Endometrial microvascular endothelial cells (primary cell): Measurements from ENCODE around the gene LARP1. TPM values are rescaled to one million over a fixed set of nuclear protein-coding genes. Genes with fewer than 3 reads are reported as not detected.
"Not testable (repeated sequence)": the region's sequence is repeated elsewhere in the genome, so short reads cannot be mapped to it uniquely, and the experiment has no call there.

Experiments used
- in situ Hi-C: cut with HindIII; loops from 2 replicates; pipeline ENCODE4 v1.10.0; 2017; ENCODE audit warnings: low sequenced_read_pairs, low pct_unique_long_range_greater_than_20kb; ENCODE audit errors: inconsistent ontology term
- total RNA-seq: library from RNA; depleted of rRNA; stranded (reverse); fragments of >200 nt; gene quantifications from one replicate; pipeline ENCODE4 v1.2.3, GENCODE V29; 2015; ENCODE audit errors: inconsistent ontology term

Gene LARP1
- total RNA-seq, 1 donor from 2014 or later, result 106 TPM

DNA sequence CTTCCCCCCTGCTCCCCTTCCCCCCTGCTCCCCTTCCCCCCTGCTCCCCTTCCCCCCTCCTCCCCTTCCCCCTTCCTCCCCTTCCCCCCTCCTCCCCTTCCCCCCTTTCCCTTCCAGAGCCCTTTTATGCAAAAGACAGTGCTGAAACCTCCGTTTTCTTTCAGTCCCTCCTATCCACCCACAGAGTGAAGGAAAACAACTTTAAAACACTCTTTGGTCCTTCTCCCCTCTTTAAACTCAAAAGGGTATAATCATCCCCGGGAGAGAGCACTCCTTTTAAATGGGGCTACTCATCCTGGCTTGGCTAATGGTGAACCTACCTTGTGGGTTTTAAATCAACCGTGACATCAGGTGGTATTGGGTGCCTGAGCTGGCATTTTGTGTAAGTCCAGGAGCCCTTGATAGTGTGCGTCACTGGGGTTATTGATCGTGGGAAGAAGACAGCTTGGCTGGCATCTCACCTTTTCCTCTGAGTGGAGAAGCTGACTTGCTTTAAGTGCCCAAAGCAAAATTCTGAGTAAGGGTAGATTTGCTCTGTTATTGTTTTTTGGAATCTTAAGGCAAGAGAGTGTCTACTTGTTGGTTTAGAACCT, 2.7 kb downstream of the LARP1 start:
- in situ Hi-C loops, result no loop called here

DNA sequence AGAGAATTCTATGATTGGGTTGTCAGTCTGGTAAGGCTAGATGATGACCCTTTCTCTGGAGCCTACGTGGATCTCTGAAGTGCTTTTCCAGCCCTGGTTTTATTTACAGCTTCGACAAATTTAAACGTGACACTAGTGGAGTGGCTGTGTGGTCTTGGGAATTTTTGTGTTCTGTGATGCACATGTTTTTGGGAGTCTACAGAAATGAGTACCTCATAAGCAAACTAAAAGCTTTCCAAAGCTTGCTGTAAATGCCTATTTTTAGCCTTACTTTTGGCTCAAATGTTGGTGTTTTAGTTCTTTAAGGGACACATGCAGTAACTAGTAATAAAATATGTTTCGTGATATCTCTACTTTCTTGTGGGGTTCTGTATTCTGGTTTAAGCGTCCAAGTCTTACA, 3.3 kb downstream of the LARP1 start:
- in situ Hi-C loops, result no loop called here

DNA sequence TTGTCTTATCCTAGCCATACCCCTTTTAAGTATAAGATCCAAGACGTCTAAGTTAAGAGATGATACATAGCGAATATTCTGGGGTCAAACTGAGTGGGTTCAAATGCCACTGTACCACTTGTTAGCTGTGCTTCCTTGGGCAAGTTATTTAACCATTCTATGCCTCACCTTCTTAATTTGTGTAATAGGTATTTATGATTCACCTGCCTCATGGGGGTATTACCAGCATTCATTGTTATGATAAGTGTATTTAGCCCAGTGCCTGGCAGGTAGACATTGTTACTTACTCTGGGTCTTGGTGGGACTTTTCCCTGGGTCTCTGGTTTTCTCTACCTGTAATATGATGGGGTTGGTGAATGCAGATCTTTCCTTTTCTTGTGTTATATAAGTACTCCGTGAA, 3.8 kb downstream of the LARP1 start:
- in situ Hi-C loops, result no loop called here

DNA sequence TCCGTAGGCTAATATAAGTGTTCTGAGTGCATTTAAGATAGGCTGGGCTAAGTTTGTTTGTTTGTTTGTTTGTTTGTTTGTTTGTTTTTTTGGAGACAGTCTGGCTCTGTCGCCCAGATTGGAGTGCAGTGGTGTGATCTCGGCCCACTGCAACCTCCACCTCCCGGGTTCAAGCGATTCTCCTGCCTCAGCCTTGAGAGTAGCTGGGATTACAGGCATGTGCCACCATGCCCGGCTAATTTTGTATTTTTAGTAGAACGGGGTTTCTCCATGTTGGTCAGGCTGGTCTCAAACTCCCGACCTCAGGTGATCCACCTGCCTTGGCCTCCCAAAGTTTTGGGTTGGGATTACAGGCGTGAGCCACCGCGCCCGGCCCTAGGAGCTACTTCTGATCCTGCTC, 4.7 kb downstream of the LARP1 start:
- in situ Hi-C loops, result not testable (repeated sequence)

DNA sequence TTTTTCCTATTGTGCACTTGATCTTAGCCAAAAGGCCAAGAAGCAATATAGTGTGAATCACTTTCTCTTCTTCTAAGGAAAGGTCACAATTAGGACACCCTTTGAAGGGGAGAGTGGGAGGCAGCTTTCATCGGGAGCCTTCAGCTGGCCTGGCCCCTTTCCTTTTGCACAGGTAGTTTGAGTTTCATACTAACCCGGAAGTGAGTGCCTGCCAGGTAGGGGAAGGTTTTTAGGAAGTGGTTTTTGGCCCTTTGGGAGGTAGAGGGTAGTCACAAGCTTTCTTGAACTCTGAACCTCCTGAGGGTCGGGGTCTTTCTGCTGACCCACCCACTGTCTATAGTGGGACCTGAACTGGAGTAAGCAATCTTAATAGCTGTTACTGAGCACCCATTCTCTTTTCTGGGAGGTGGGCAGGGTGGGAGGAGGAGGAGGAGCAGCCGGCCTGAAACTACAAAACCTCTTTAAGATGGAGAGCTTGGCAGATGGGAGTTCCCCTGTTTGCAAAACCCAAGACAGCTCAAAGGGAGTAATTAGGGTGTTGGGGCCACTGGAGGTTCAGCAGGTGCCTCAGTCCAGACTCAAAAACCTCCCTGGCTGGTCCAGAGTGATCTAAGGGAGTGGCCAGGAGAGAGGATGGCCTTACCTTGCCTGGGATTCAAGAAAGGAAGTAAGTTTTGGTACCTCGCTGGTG, 6.0 kb downstream of the LARP1 start:
- in situ Hi-C loops, result no loop called here

DNA sequence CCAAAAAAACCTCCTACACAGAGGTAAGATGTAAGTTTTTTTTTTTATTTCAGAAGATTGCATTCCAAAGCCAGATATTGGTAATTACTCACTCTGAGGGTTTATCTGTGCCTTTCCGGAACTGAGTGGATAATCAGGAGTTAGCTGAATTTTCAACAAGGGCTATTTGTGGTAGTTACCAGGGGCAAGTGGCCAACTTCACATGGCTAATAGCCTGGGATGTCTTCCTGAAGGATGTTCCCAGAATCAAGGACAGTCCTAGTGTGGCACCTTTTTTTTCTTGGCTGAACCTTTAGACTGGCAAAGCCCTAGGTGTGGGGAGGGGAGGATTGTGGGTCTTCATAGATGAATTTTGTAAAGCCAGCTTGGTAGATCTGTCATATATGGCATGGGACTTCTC, 7.1 kb downstream of the LARP1 start:
- in situ Hi-C loops, result no loop called here

DNA sequence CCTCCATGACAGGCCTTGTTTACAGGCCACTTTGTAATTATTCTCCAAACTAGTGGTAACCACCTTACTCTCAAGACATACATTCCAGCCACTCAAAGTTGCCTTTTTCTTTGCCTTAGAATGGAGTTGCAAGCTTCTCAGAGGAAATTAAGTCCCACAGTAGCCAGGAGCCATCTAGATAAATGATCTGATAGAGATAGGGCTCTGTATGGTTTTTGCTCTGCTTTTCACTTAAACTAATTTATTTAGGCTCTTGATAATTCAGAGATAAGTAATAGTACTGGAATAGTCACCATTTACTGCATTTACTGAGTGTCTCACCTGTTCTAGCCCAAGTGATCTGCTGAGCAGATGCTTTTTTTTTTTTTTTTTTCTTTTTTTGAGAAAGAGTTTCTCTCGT, 7.5 kb downstream of the LARP1 start:
- in situ Hi-C loops, result no loop called here

DNA sequence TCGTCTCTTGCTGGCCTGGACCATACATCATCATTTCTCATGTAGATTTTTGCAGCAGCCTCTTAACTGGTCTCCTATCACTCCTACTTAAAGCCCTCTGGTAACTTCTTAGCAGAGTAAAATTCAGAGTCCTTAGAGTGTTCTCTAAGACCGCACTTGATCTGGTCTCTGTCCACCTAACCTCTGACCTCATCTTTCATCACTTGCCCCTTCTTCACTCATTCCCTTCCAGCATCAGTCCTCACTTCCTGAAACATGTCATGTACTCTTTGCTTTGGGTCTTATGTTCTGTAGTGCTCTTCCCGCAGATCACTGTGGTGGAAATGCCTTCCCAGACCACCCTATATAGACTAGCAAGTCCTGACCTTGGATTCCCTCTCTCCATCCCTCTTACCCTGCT, 9.8 kb downstream of the LARP1 start:
- in situ Hi-C loops, result no loop called here

DNA sequence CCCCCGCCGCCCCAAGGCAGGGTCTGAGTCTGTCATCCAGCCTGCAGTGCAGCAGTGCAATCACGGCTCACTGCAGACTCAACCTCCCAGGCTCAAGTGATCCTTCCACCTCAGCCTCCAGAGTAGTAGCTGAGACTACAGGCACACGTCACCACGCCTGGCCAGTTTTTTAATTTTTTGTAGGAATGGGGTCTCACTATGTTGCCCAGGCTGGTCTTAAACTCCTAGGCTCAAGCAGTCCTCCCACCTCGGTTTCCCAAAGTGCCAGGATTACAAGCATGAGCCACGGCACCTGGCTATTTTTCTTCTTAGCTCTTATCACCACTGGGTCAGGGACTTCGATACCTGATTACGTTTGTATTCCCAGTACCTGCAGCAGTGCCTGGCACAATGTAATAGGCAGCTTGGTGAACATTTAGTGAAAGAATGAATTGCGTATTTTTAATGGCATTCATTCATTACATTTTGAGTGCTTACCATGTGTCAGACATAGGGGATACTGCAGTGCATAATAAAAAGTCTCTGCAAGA, 10.3 kb downstream of the LARP1 start:
- in situ Hi-C loops, result no loop called here

DNA sequence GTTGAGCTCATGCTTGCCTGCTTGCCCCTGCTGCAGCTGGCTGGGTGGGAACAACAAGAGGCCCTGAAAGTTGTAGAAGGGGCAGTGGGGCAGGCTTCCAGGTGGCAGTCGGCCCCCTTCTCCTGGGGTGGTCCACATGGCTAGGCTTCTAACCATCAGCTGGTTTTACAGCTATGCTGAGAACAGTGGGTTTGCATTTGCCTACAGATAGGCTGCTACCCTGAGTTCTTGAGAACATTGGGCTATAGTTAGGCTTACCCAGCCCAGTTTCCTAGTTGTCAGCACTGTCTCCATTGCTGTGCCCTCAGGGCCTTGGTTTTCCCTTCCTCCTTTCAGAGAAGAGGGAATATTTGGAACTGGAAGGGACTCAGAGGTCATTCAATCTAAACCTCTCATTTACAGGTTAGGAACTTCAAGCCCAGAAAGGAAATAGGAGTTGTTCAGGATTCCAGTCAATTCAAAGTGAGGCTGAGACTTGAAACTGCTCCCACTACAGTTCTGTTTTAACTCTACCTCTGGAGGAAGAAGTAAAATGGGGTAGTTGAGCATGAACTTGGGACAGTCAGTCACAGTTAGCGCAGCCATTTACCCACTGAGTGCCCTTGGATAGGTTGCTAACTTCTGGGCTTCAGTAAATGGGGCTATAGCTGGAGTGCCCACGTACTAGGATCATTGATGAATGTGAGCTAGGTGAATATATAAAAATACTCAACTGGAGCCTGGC, 11.5 kb downstream of the LARP1 start:
- in situ Hi-C loops, result no loop called here

DNA sequence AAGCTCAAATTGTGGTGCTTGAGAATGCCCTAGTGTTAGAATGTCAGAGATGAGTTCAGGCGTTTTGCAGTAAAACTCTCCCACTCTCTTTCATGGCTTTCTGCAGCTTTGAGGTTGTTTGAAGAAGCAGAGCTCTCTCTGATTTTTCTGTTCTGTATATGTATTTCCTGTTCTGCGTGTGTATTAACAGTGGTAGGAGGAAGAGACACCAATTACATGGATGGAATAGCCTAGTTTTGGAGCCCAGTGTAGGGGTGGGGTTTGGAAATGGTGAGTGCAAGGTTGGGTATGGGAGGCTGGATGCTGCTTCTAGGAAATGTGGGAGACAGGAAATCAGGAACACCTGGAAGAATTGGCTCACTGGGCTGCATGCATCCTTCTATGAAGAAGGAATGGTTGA, 12.4 kb downstream of the LARP1 start:
- in situ Hi-C loops, result no loop called here

DNA sequence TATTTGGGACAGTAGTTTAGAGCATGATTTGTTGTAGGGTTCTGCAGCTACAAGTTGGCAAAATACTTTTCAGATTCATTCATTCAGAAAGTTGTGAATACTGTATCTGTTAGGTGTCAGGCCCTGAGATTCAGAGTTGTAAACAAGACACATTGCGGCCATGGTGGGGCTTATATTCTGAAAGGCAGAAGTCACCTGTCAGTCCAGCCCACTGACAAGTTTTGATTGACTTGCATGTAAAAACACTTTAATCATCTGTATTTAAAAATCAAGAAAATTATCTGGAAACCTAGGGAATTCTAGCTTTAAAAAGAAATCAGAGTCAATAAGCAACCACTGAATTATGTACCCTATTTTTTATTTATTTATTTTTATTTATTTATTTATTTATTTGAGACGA, 13.0 kb downstream of the LARP1 start:
- in situ Hi-C loops, result no loop called here

DNA sequence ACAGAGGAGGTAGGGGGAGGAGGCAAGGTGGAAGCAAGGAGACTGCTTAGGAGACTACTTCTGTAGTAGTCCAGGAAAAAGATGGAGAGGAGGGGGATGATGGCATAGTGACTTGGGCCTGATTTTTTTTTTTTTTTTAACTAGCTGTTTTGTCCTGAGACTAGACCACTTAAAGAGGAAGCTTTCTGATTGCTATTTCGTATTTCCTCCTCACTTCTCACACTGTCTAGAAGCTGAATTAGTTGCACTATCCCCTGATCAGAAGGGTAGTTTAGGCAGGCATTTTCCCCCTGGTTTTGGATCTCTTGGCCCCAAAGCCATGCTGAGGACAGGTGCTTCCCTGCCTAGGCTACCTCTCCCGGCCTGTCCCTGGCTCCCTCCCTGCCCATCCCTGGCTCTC, 14.9 kb downstream of the LARP1 start:
- in situ Hi-C loops, result no loop called here

DNA sequence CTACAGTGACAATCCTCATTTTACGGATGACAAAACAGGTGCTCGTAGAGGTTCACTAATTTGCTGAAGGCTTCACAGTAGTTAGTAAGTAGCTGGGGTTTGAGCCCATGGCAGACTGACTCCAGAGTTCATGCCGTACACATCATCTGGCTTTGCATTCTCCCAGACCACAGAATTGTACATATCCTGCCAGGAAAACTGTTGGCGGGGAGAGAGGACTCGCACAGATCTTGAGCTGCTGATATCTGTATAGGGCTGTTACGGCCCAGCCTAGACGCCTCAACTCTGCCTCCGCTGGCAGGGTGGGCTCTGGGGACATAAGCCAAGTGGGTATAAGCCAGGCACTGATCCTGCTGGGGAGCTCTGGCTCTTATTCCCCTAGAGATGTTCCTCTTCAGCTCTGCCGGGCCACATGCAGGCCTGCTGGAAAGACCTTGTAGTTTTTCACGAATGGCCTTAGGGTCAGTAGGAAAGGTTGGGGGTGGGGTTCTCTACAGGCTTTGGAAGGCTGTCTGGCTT, 16.3 kb downstream of the LARP1 start:
- in situ Hi-C loops, result no loop called here

DNA sequence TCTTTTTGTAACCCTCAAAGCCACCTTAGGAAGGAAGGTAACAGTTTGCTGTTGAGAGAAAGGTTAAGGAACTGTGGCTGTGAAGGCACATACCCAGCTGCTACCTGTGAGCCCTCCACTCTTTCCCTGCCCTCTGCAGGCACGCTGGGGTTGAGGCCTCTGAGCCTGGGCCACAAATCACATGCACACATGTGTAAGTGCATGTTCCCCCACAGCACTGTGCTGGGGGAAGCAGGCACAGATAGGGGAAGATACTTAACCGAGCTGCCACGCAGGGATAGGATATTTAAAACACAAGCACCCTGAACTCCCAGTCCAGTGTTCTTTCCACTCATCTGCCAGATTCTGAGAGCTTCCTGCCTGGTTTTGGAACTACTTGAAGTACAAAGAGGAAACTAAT, 18.1 kb downstream of the LARP1 start:
- in situ Hi-C loops, result no loop called here

DNA sequence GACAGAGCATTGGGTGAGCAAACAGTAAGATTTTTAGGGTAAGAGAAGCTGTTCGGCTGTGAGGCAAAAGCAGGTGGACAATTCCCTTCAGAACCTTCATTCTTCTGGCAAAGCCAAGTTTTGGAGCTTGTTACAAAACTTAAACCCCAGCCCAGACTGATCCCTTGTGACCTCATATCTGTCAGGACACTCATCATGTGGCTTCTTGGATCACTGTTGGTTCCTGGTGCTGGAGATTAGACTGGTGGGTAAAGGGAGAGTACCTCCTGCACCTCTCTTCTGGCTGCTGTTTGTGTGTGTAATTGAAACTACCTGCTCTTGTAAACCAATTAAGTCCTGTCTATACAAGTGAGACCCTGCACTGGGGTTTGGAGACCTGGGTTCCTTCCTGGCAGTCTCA, 21.0 kb downstream of the LARP1 start:
- in situ Hi-C loops, result no loop called here

DNA sequence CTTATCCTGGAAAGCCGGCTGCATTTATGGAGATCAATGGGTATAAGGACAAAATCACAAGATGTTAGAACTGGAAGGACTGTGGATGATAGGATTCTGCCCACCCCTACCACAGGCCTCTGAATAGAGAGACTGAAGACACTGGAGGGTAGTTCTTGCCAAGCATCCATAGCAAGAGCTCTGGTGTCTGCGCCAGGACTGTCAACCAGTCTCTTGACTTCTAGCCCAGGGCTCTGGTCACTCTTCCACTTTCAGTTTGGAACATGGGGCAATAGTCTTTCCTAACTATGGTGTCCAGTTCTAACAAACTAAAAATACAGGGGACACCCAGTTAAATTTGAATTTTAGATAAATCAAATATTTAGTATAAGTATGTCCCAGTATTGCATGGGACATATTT, 23.4 kb downstream of the LARP1 start:
- in situ Hi-C loops, result no loop called here

DNA sequence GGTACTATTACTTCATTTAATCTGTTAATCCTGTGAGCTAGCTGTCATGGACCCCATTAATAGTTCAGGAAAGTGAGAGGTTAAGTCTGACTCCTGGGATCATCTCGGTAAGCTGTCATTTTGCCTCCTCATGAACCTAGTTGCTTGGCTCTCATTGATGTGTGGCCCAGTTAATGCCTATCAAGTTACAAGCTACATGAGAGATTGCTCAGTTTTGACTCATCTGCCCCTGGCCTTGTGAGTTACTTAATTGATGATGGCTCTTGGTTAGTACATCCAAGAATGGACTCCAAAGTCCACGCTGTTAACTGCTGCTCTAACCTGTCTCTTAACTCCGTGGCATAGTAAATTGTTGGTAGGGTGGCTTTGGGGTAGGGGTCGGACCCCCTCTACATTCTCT, 23.9 kb downstream of the LARP1 start:
- in situ Hi-C loops, result no loop called here

DNA sequence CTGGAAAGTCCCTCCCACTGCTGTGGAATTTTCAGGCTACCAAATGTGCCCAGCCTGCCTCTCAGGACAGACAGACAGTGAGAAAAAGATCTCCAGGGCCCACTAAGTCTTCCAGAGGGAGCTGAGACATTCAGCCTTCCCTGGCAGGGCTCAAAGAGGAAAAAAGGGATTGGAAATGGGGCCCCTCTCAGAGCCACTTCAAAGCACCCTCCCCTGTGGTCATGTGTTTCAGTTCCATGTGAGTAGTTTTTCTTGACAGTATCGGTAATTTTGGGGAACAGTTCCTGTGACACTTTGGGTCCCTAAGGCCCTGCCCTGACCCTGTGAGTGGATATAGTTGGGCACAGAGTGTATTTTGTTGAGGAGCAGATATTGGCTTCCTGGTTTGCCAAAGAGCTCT, 25.0 kb downstream of the LARP1 start:
- in situ Hi-C loops, result no loop called here

DNA sequence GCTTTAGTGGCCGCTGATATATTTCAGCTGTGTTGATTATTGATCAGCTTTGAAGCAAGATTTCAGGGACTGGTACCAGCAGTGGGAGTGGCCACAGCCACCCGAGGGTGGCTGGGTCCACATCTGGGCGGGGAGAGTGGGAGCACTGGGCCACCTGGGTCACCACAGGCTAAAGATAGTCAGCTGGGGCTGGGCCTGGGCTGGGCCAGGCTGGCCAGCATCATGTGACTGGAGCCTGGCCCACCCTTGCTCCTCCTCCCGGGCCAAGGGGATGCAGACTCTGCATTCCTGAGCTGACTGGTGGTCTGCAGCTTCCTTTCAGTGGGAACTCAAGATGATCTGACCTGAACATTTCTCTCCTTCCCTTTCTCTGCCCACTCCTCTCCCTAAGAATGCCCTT, 27.1 kb downstream of the LARP1 start:
- in situ Hi-C loops, result no loop called here
